AG04450 (cell line): ENCODE results near the gene MRAP. TPM values are rescaled to one million over a fixed set of nuclear protein-coding genes. Genes with fewer than 3 reads are reported as not detected.

Experiments used
- CTCF ChIA-PET: fragments of 300-600, 350-600 bp; formaldehyde crosslinking; extraction: SDS; loops from one replicate; lab custom pipeline; 2022; ENCODE audit warnings: antibody characterized with exemption, inconsistent platforms; lab: Charles Lee
- POLR2A ChIA-PET: fragments of 350-600 bp; formaldehyde crosslinking; extraction: SDS; loops from one replicate; lab custom pipeline; 2021; ENCODE audit warnings: antibody characterized with exemption, inconsistent platforms; lab: Yijun Ruan, JAX
- DNase-seq: peaks from one replicate; pipeline ENCODE4 v3.0.0-alpha.2; 2011; ENCODE audit warnings: low read depth, low spot score
- H3K27ac ChIP-seq: one replicate; pipeline ENCODE4 v1.5.1; 2012; ENCODE audit warnings: low read depth, low read length, control low read depth
- H3K27me3 ChIP-seq: one replicate; pipeline ENCODE4 v1.6.0; 2012; ENCODE audit warnings: low read length; ENCODE audit not compliant: control insufficient read depth, insufficient read depth
- H3K4me3 ChIP-seq: 2 replicates; pipeline ENCODE4 v1.5.1; 2011; ENCODE audit warnings: mild to moderate bottlenecking, low read depth, low read length, control low read depth
- H3K9me3 ChIP-seq: 2 replicates; pipeline ENCODE4 v1.5.1; 2012; ENCODE audit warnings: low read length; ENCODE audit not compliant: control insufficient read depth, insufficient read depth
- polyA plus RNA-seq: library from polyadenylated mRNA; depleted of rRNA; stranded (reverse); fragments of >200 nt; gene quantifications from 2 replicates; pipeline ENCODE4 v1.2.3, GENCODE V29; 2011
- TF ChIP-seq, protein P1 (sequence below): IDR thresholded peaks from 2 replicates; pipeline ENCODE4 v1.5.1; 2011; ENCODE audit warnings: low read depth, low read length, control low read depth, inconsistent platforms

The MRAP gene
- polyA plus RNA-seq, 1 experiment, result not detected

GRCh38 chr21:32303385-32303784 lies 4.7 kb downstream of the MRAP start:
- DNase-seq, result no peak
- CTCF ChIA-PET, result no interaction called here

GRCh38 chr21:32304998-32305397 lies 6.3 kb downstream of the MRAP start:
- no peaks in the 10 kb centered on the region for H3K27me3 ChIP-seq
- no peaks in the 10 kb centered on the region; the same call in none of the 2 replicates for H3K9me3 ChIP-seq
- no peak for DNase-seq
- ChIA-PET CTCF (no interaction called here), POLR2A (no interaction called here)
- no peak overlapping the region for H3K4me3 ChIP-seq
- TF ChIP-seq, protein P1, sequence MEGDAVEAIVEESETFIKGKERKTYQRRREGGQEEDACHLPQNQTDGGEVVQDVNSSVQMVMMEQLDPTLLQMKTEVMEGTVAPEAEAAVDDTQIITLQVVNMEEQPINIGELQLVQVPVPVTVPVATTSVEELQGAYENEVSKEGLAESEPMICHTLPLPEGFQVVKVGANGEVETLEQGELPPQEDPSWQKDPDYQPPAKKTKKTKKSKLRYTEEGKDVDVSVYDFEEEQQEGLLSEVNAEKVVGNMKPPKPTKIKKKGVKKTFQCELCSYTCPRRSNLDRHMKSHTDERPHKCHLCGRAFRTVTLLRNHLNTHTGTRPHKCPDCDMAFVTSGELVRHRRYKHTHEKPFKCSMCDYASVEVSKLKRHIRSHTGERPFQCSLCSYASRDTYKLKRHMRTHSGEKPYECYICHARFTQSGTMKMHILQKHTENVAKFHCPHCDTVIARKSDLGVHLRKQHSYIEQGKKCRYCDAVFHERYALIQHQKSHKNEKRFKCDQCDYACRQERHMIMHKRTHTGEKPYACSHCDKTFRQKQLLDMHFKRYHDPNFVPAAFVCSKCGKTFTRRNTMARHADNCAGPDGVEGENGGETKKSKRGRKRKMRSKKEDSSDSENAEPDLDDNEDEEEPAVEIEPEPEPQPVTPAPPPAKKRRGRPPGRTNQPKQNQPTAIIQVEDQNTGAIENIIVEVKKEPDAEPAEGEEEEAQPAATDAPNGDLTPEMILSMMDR, result no peak
- no peak overlapping the region for H3K27ac ChIP-seq

More at GRCh38 chr21:32303385-32303784, 4.7 kb downstream of the MRAP start:
- Histone ChIP-seq H3K9me3 (no peaks in the 10 kb centered on the region; the same call in none of the 2 replicates), H3K4me3 (no peak overlapping the region), H3K27me3 (no peaks in the 10 kb centered on the region), H3K27ac (no peak overlapping the region)
- POLR2A ChIA-PET, result interaction anchor here (0.6 kb wide), 1 partner anchor 23 kb away, joined by 10 read pairs; no protein-coding TSS in a partner anchor
- TF ChIP-seq, protein P1, result no peak

GRCh38 chr21:32306021-32306780 lies 7.5 kb downstream of the MRAP start:
- CTCF ChIA-PET, result no interaction called here
- DNase-seq, result no peak
- Histone ChIP-seq H3K27me3 (no peaks in the 10 kb centered on the region), H3K27ac (no peak overlapping the region), H3K4me3 (no peak overlapping the region), H3K9me3 (no peaks in the 10 kb centered on the region)
- POLR2A ChIA-PET, result no interaction called here
- TF ChIP-seq, protein P1, result peak; percentile 18

- H3K9me3 ChIP-seq, result no peaks in the 10 kb centered on the region
- no peaks in the 10 kb centered on the region for H3K27me3 ChIP-seq
- H3K4me3 ChIP-seq, result no peak overlapping the region
- no peak for DNase-seq
- ChIA-PET CTCF (interaction anchor here (0.7 kb wide), 1 partner anchor 459 kb away, joined by 3 read pairs; no protein-coding TSS in a partner anchor), POLR2A (interaction anchor here (0.6 kb wide), 1 partner anchor 12 kb away, joined by 3 read pairs; no protein-coding TSS in a partner anchor)
- no peak overlapping the region for H3K27ac ChIP-seq
- TF ChIP-seq, protein P1, result no peak
These were observed 9.1 kb downstream of the MRAP start for GRCh38 chr21:32307706-32308105.

DNA sequence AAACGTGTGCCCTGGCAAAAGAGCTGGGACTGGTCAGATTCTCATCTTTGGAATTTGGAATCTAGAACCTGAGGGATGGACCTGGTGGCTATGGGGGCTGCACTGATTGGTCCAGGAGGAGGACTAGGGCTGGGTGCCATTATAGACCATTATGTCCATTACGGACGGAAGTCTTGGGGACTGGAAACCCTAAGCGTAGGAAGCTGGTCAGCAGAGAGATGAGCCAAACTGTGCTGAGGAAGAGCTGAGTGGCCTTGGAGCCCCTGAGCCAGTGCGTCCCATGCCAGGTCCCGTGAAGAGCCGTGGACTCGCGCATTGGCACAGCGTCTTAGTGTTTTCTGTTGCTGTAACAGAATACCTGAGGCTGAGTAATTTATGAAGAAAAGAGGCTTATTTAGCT lies 10.0 kb downstream of the MRAP start:
- no peaks in the 10 kb centered on the region for H3K9me3 ChIP-seq
- POLR2A ChIA-PET, result no interaction called here
- CTCF ChIA-PET, result interaction anchor here (0.6 kb wide), 1 partner anchor 15 kb away, joined by 3 read pairs; no protein-coding TSS in a partner anchor

More for the DNA sequence above, 10.0 kb downstream of the MRAP start:
- DNase-seq, result no peak
- TF ChIP-seq, protein P1, result no peak
- H3K27me3 ChIP-seq, result no peaks in the 10 kb centered on the region
- no peak overlapping the region for H3K4me3 ChIP-seq
- no peak overlapping the region for H3K27ac ChIP-seq
